ENCODE results near the gene LRPAP1.
A peak's percentile ranks its signal among the peaks of the same experiment; 100 is the strongest.

LRPAP1 gene

GRCh38 chr4:3484057-3484973 lies 47.9 kb downstream of the LRPAP1 start:
- peak; percentile 4 for DNase-seq (ENCODE audit: low read depth)

- DNase-seq (ENCODE audit: low read depth), result peak; percentile 31
Measured at GRCh38 chr4:3483471-3483921, 48.7 kb downstream of the LRPAP1 start.

GRCh38 chr4:3482707-3483106 lies 49.5 kb downstream of the LRPAP1 start:
- no peak for DNase-seq (ENCODE audit: low read depth)

- no peak for DNase-seq (ENCODE audit: low read depth)
Measured at GRCh38 chr4:3481783-3482393, 50.3 kb downstream of the LRPAP1 start.

- DNase-seq (ENCODE audit: low read depth), result no peak
Measured at GRCh38 chr4:3481113-3481531, 51.1 kb downstream of the LRPAP1 start.

- peak; percentile 35 for DNase-seq (ENCODE audit: low read depth)
Measured at GRCh38 chr4:3480528-3481112, 51.6 kb downstream of the LRPAP1 start.

- no peak for DNase-seq (ENCODE audit: low read depth)
Measured at GRCh38 chr4:3479358-3480101, 52.7 kb downstream of the LRPAP1 start.

GRCh38 chr4:3478446-3479357 lies 53.5 kb downstream of the LRPAP1 start:
- no peak for DNase-seq (ENCODE audit: low read depth)

- no peak for DNase-seq (ENCODE audit: low read depth)
Measured at GRCh38 chr4:3477750-3478430, 54.3 kb downstream of the LRPAP1 start.

- DNase-seq (ENCODE audit: low read depth), result no peak
Measured at GRCh38 chr4:3476936-3477749, 55.1 kb downstream of the LRPAP1 start.

GRCh38 chr4:3476341-3476747 lies 55.9 kb downstream of the LRPAP1 start:
- no peak for DNase-seq (ENCODE audit: low read depth)

- no peak for DNase-seq (ENCODE audit: low read depth)
Measured at GRCh38 chr4:3475713-3476260, 56.4 kb downstream of the LRPAP1 start.

GRCh38 chr4:3475041-3475712 lies 57.0 kb downstream of the LRPAP1 start:
- no peak for DNase-seq (ENCODE audit: low read depth)

GRCh38 chr4:3473996-3474765 lies 58.0 kb downstream of the LRPAP1 start:
- no peak for DNase-seq (ENCODE audit: low read depth)

- no peak for DNase-seq (ENCODE audit: low read depth)
Measured at GRCh38 chr4:3473181-3473950, 58.9 kb downstream of the LRPAP1 start.

GRCh38 chr4:3472411-3473141 lies 59.6 kb downstream of the LRPAP1 start:
- DNase-seq (ENCODE audit: low read depth), result no peak
